Stimulated activated CD8-positive, alpha-beta memory T cell treated with anti-CD3 and anti-CD28 coated beads, Interleukin-15, amount 100 ng/mL, for 4 hours (primary cell): Measurements from ENCODE around the gene EFCAB6.

Source experiments
- DNase-seq, 2 donors: peaks; one replicate each; pipeline ENCODE4 v3.0.0-alpha.2; 2020; ENCODE audit warnings: low read depth in 2 of 2

The EFCAB6 gene

GRCh38 chr22:43531651-43532050 is 280.5 kb downstream of the EFCAB6 start:
- no peak for DNase-seq

DNA sequence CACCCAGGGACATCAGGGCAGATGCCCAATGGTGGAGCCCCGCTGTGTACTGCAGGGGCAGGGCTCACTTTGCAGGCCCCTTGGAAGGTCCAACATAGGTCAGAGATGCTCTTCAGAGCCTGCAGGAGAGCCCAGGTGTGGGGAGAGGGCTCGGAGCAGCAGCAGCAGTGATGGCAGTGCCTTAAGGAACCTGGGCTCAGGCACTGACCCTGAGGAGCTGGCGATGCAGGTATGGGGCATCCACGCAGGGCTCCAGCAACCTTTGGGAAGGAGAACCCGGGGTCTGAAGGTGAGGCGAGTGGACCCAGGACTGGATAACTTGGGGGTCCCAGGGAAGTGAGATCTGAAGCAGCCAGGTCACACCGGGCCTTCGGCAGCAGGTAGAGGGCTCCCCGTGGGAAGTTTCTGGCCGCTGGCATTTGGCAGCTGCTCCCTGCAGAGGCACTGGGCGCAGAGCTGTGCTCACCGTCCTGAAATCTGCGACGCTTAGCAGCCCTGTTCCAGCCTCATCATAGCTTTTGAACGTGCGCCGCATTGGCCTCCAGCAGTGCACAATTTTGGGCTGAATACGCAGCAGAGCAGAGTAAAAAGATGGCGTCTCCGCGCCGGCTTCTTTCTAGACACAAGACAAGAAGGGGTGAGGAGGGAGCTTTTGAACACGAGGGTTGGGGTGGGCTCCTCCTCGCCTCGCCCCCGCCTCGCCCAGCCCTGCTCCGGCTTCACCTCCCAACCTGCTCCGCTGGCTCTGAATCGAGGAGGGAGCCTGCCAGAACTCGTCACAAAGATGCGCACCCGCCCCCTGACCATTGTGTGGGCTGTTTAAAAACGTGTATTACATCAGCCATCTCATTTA is 281.5 kb downstream of the EFCAB6 start:
- DNase-seq: no peak

DNA sequence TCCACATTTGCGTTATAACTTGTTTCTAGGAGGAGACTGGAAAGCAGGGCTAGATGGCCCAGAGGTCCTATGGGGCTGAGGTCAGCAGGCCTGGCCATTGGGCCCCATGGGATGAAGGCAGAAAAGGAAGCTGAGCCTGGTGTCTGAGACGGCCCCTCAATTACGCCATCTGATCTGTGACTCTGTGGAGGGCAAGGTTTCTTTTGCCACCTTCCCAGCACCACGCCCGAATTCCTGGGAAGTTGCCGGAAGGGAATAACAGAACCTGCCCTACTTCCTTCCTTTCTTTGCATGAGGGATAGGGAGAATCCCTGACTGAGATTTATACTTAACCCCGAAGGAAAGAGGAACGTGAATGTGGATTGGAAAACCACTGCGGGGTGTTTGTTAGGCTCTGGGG is 282.2 kb downstream of the EFCAB6 start:
- no peak for DNase-seq

- no peak for DNase-seq
Measured at GRCh38 chr22:43529461-43529860, 282.6 kb downstream of the EFCAB6 start.

- no peak for DNase-seq
Measured at GRCh38 chr22:43528601-43529360, 283.3 kb downstream of the EFCAB6 start.

- DNase-seq: no peak
Measured at GRCh38 chr22:43526946-43527345, 285.2 kb downstream of the EFCAB6 start.

GRCh38 chr22:43526117-43526655 is 285.9 kb downstream of the EFCAB6 start:
- no peak for DNase-seq

GRCh38 chr22:43521716-43522115 is 290.4 kb downstream of the EFCAB6 start:
- no peak for DNase-seq

- DNase-seq: no peak
Measured at GRCh38 chr22:43520632-43521039, 291.5 kb downstream of the EFCAB6 start.

DNA sequence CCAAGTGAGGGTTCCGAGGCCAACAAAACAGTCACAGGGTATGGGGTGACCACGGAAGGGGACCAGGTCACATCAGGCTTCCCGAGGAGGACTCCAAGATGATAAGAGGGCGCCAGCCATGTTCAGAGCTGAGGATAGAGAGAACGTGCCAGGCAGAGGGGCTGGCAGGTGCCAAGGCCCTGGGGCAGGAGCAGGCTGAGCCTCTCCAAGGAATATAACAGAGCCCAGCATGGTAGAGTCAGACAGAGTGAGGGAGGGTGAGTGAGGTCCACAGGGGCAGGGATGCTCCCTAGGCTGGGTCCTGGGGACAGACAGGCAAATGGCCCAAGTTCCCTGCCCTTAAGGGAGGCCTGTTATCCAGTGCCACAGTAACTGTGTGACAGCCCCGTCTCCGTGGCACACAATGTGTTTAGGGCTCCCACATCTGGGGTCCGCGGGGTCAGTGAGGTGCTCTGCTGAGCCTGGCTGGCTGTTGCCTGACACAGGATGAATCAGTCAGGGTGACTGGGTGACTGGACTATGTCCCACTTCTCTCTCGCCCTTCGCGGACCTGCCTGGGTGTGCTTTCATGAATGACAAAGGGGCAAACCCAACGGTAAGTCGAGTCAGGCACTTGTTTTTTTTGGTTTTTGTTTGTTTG is 295.0 kb downstream of the EFCAB6 start:
- no peak for DNase-seq

GRCh38 chr22:43516386-43516785 is 295.7 kb downstream of the EFCAB6 start:
- no peak for DNase-seq

DNA sequence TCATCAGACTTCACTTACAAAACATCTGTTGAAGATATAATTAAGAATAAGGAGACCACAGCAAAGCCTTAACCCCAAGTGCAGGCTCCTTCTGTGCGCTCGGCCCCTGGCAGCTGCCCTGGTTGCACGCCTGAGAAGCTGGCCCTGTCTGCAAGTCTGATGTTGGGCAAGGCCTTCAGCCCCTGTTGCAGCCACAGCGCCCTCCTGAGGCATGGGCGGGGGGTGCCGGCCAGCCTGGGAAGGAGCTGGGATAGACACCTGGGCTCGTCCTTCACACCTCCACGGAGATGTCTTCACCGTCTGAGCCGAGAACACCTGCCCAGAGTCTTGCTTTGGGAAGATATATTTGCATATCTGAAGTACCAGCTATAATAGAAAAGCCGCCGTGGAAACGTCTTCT is 296.2 kb downstream of the EFCAB6 start:
- no peak for DNase-seq

GRCh38 chr22:43515411-43515810 is 296.7 kb downstream of the EFCAB6 start:
- DNase-seq: no peak

DNA sequence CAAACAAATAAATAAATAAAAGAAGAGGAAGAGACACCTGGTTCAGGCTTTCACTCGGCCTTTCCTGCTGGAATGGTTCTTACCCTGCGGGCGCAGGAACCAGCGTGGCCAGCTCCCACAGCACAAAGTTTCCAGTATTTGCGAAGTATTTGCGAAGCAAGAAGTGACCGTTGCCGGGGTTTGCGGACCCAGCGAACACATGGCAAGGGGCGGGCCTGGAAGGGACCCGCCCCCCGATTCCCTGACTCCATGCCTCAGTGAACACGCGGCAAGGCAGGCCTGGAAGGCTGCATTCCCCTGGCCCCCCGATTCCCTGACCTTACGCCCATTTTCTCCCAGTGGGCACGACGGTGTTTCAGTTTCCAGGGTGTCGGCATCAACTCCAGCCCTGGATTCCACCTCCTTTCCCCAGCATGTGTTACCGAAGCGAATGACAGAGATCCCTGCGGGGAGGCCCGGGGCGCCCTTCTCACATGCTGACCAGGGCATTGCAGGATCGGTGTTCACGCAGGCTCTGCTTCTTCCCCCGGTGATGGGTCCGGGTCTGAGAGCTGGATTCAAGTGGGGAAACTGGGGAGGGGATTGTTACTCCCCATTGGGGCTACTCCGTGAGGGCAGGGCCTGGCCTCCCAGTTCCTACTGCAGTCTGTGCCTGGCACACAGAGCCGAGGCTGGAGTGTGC is 297.5 kb downstream of the EFCAB6 start:
- no peak for DNase-seq

GRCh38 chr22:43512279-43512678 is 299.8 kb downstream of the EFCAB6 start:
- no peak for DNase-seq

GRCh38 chr22:43511276-43511910 is 300.7 kb downstream of the EFCAB6 start:
- DNase-seq: no peak

GRCh38 chr22:43510281-43511070 is 301.6 kb downstream of the EFCAB6 start:
- no peak for DNase-seq

GRCh38 chr22:43509337-43509736 is 302.8 kb downstream of the EFCAB6 start:
- DNase-seq: no peak

DNA sequence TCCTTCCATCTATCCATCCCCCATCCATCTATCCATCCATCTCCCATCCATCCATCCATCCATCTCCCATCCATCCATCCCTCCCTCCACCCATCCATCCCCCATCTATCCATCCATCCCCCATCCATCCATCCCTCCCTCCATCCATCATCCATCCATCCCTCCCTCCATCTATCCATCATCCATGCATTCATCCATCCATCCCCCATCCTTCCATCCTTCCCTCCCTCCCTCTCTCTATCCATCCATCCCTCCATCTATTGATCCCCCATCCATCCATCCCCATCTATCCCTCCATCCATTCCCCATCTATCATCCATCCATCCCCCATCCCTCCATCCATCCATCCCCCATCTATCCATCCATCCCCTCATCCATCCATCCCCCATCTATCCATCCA is 303.6 kb downstream of the EFCAB6 start:
- no peak for DNase-seq

DNA sequence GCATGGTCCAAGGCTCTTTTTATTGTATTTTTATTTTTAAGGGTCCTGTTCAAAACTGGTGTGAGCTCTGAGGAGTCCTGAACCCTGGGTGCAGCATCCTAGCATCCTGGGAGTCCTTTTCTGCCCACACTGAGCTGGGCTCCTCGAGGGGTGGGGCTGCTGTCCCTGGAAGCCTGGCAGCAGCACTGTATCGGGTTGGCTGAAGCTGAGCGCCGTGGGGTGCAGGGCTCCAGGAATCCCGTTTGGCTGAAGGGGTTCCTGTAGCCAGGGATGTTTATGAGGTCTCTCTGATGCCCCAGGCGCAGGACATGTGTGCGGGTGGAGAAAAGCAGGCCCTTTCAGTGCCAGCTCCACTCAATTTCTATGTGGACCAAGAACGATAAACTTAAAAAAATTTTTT is 304.9 kb downstream of the EFCAB6 start:
- no peak for DNase-seq
